Muscle of leg (tissue), 11 donors: ENCODE results near the gene NCR3LG1. TPM values are rescaled to one million over a fixed set of nuclear protein-coding genes. Genes with fewer than 3 reads are reported as not detected.
A peak's percentile ranks its signal among the peaks of the same experiment; 100 is the strongest.

Experiments
- DNase-seq: peaks from one replicate; pipeline ENCODE4 v3.0.0; 2013
- H3K27ac ChIP-seq: one replicate; pipeline ENCODE4 v1.5.1; 2013; ENCODE audit warnings: mild to moderate bottlenecking, low read length, control low read depth
- H3K27me3 ChIP-seq: one replicate; pipeline ENCODE4 v1.6.1; 2013; ENCODE audit warnings: low read length; ENCODE audit not compliant: control insufficient read depth, insufficient read depth
- H3K36me3 ChIP-seq: one replicate; pipeline ENCODE4 v1.6.1; 2013; ENCODE audit warnings: low read length; ENCODE audit not compliant: control insufficient read depth, insufficient read depth
- H3K4me1 ChIP-seq: one replicate; pipeline ENCODE4 v1.6.1; 2013; ENCODE audit warnings: low read length; ENCODE audit not compliant: control insufficient read depth, insufficient read depth
- H3K4me3 ChIP-seq: one replicate; pipeline ENCODE4 v1.5.1; 2013; ENCODE audit warnings: low read length, control low read depth
- H3K9me3 ChIP-seq: replicated peaks from 2 replicates; pipeline ENCODE4 v1.6.1; 2013; ENCODE audit warnings: low read depth, low read length; ENCODE audit not compliant: control insufficient read depth
- WGBS: methylation state at CpG from one replicate; pipeline ENCODE4 v1.1.5; 2013; ENCODE audit warnings: missing lambda C conversion rate; ENCODE audit not compliant: insufficient coverage; 5-methylcytosine and 5-hydroxymethylcytosine counted together
- polyA plus RNA-seq, 8 donors: library from polyadenylated mRNA; unstranded; fragments of 120-200 nt; gene quantifications; one replicate each; pipeline versions ENCODE4 v1.2.1 to v1.2.3, GENCODE V29; 2013; ENCODE audit warnings: inconsistent platforms in 1 of 8, low replicate concordance in 1 of 8; ENCODE audit not compliant: insufficient read length in 8 of 8, insufficient read depth in 1 of 8
- total RNA-seq: library from RNA; stranded (reverse); fragments of 120-200 nt; gene quantifications from one replicate; pipeline ENCODE4 v1.2.4, GENCODE V29; 2013

NCR3LG1 gene
- total and polyA plus RNA-seq, 9 donors: 0.31 to 0.96 (median 0.36) TPM

GRCh38 chr11:17343907-17344306 is 7.7 kb upstream of the NCR3LG1 start:
- no peak for DNase-seq
- Histone ChIP-seq H3K27ac (no peak overlapping the region), H3K36me3 (no peaks in the 10 kb centered on the region), H3K4me3 (no peak overlapping the region), H3K27me3 (no peaks in the 10 kb centered on the region), H3K4me1 (no peaks in the 10 kb centered on the region), H3K9me3 (no peaks in the 10 kb centered on the region)
- WGBS: no CpG with 5 or more reads among the region's 1 CpG

DNA sequence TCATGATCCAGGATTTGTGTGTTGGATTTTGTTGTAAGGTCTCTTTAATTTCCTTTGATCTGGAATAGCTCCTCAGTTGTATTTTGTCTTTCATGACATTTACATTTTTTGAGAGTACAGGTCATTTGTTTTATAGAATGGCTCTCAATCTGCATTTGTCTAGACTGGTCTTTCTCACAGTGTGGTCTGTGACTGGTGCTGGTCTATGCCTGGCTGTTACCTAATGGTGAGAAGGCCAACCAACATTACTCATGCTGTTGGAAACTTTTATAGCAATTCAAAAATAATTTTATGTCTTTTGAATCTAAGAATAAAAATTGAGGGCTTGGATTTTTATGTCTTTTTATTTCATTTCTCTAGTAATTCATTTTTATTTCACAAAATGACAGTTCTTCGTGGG is 3.9 kb upstream of the NCR3LG1 start:
- DNase-seq: no peak
- Histone ChIP-seq H3K4me3 (no peak overlapping the region), H3K9me3 (no peaks in the 10 kb centered on the region), H3K36me3 (no peaks in the 10 kb centered on the region), H3K4me1 (peaks cover 12% of the 10 kb centered on the region), H3K27ac (no peak overlapping the region), H3K27me3 (peaks cover 20% of the 10 kb centered on the region)
- no CpG with 5 or more reads among the region's 1 CpG for WGBS

- no peak overlapping the region for H3K4me3 ChIP-seq
- peaks cover 19% of the 10 kb centered on the region for H3K4me1 ChIP-seq
- no peak overlapping the region for H3K27ac ChIP-seq
- H3K36me3 ChIP-seq: no peaks in the 10 kb centered on the region
- H3K27me3 ChIP-seq: peaks cover 33% of the 10 kb centered on the region
- no peaks in the 10 kb centered on the region for H3K9me3 ChIP-seq
- no peak for DNase-seq
- WGBS: 100% methylated on average over 1 of the region's 7 CpGs
Measured at GRCh38 chr11:17350455-17351171, 987 bp upstream of the NCR3LG1 start.

DNA sequence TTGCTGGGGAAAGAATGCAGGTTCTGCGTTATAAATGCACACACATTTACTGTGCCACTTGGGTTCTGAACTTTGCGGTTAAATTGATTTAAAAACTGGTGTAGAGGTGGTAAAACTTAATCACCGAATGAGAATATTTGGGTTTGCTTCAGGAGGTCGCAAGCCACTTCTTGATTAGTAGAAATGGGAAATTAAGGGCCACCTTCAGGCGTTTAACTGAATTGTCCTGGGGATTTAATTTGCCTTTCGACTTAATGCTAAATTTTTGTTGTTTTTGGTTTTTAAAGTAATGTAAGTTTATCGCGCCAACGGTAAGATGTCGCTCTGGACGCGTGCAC is 459 bp upstream of the NCR3LG1 start:
- DNase-seq: no peak
- peaks cover 33% of the 10 kb centered on the region for H3K27me3 ChIP-seq
- 14% methylated on average over 12 of the region's 12 CpGs for WGBS
- no peaks in the 10 kb centered on the region for H3K9me3 ChIP-seq
- H3K36me3 ChIP-seq: no peaks in the 10 kb centered on the region
- H3K4me1 ChIP-seq: peaks cover 19% of the 10 kb centered on the region
- H3K4me3 ChIP-seq: peak overlapping the region; percentile 47
- H3K27ac ChIP-seq: no peak overlapping the region

DNA sequence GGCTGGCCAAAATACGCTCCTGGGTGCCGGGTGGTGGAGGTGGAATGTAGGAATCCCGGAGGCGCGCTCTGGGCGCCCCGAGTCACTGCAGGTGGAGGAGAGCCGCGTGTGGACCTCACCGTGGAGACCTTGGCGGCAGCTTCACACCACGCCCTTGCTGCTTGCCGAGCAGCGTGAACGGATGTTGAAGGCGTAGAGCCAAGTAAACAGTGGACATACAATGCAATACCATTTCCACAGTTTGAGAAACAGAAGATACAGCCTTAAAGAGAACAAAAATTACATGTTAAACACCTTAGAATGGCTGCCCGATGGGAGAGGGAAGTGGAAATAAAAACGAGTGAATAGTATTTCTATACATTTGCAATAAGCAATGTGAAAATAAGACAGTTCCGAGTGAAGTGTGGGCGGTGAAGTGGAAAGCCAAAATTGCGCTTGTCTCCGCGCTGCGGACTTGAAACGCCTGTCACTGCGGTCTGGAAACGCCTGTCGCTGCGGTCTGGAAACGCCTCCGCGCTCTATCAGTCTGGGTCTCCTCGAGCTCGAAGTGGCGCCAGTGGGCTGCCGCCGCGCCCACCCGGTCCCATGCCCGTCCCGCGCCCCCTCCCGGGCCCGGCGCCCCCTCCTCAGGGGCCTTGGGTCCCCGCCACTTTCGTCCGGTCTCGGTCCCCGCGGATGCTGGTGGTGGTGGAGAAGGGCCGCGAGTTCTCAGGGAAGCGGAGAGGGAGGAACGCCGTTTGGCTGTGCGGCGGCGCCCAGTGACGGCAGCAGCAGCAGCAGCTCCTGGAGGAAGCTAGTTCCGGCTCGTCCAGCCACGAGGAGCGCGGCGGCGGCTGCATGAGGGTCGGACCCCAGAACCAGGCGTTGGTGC is 1.6 kb downstream of the NCR3LG1 start:
- Histone ChIP-seq H3K27me3 (peaks cover 33% of the 10 kb centered on the region), H3K27ac (no peak overlapping the region), H3K4me3 (peak overlapping the region; percentile 47), H3K36me3 (no peaks in the 10 kb centered on the region), H3K9me3 (no peaks in the 10 kb centered on the region), H3K4me1 (peaks cover 19% of the 10 kb centered on the region)
- peak; percentile 84 for DNase-seq
- WGBS: under 1% methylated on average over 58 of the region's 69 CpGs

- H3K27ac ChIP-seq: no peak overlapping the region
- DNase-seq: no peak
- WGBS: 0% methylated on average over 3 of the region's 15 CpGs
Measured at GRCh38 chr11:17353821-17354600, 2.4 kb downstream of the NCR3LG1 start.

DNA sequence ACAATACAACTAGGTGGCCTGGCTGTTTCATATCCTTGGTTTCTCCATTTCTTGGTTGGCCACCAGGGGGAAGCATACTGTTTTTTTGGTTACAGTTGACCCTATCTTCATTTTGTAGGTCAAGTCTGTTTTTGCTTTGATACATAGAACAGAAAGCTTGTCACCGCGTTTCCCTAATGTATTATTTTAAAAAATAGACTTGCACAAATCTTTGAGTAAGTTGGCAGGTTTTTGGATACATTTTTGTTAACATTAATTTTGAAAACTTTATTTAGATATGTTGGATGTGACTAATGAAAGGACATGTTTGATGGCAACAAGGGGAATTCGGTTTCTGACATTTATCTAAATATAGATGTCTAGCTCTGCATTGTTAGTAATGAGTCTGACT is 3.0 kb downstream of the NCR3LG1 start:
- H3K27ac ChIP-seq: no peak overlapping the region
- DNase-seq: peak; percentile 71
- H3K4me3 ChIP-seq: no peak overlapping the region
- no peaks in the 10 kb centered on the region for H3K9me3 ChIP-seq
- WGBS: no CpG with 5 or more reads among the region's 3 CpGs
- H3K36me3 ChIP-seq: no peaks in the 10 kb centered on the region
- peaks cover 19% of the 10 kb centered on the region for H3K4me1 ChIP-seq
- H3K27me3 ChIP-seq: peaks cover 33% of the 10 kb centered on the region

More at GRCh38 chr11:17353821-17354600, 2.4 kb downstream of the NCR3LG1 start:
- H3K36me3 ChIP-seq: no peaks in the 10 kb centered on the region
- H3K4me3 ChIP-seq: peak overlapping the region; percentile 47
- H3K27me3 ChIP-seq: peaks cover 33% of the 10 kb centered on the region
- H3K4me1 ChIP-seq: peaks cover 19% of the 10 kb centered on the region
- H3K9me3 ChIP-seq: no peaks in the 10 kb centered on the region

- DNase-seq: no peak
- Histone ChIP-seq H3K9me3 (peaks cover 29% of the 10 kb centered on the region), H3K4me3 (no peak overlapping the region), H3K27ac (no peak overlapping the region), H3K36me3 (no peaks in the 10 kb centered on the region), H3K27me3 (no peaks in the 10 kb centered on the region), H3K4me1 (no peaks in the 10 kb centered on the region)
- 50% methylated on average over 1 of the region's 1 CpG for WGBS
Measured at GRCh38 chr11:17366495-17366894, 14.9 kb downstream of the NCR3LG1 start.

GRCh38 chr11:17368551-17368950 is 17.0 kb downstream of the NCR3LG1 start:
- H3K4me3 ChIP-seq: no peak overlapping the region
- DNase-seq: no peak
- no peaks in the 10 kb centered on the region for H3K4me1 ChIP-seq
- no peak overlapping the region for H3K27ac ChIP-seq
- peaks cover 47% of the 10 kb centered on the region for H3K9me3 ChIP-seq
- no peaks in the 10 kb centered on the region for H3K27me3 ChIP-seq
- 69% methylated on average over 3 of the region's 3 CpGs for WGBS
- no peaks in the 10 kb centered on the region for H3K36me3 ChIP-seq

GRCh38 chr11:17369094-17369493 is 17.5 kb downstream of the NCR3LG1 start:
- Histone ChIP-seq H3K27me3 (no peaks in the 10 kb centered on the region), H3K36me3 (no peaks in the 10 kb centered on the region), H3K27ac (no peak overlapping the region), H3K9me3 (peaks cover 51% of the 10 kb centered on the region), H3K4me1 (no peaks in the 10 kb centered on the region), H3K4me3 (no peak overlapping the region)
- DNase-seq: no peak
